DOHH2 (cell line): ENCODE measurements around the gene RPH3AL.
"Not testable (repeated sequence)": the region's sequence is repeated elsewhere in the genome, so short reads cannot be mapped to it uniquely, and the experiment has no call there.

ENCODE experiments used
- H3F3A ChIP-seq: fragments of 200-600 bp; sonication (generic), shearing (Covaris generic); 2 replicates; pipeline ENCODE4 v1.6.0; 2016; ENCODE audit warnings: antibody characterized with exemption, mild to moderate bottlenecking; ENCODE audit not compliant: control insufficient read depth, insufficient read depth
- H3K27ac ChIP-seq: fragments of 200-600 bp; sonication (generic); 2 replicates; pipeline ENCODE4 v1.5.1; 2014; ENCODE audit warnings: low read depth, mild to moderate bottlenecking, low read length, moderate library complexity
- H3K27me3 ChIP-seq: fragments of 200-600 bp; sonication (generic); 2 replicates; pipeline ENCODE4 v1.6.1; 2014; ENCODE audit warnings: mild to moderate bottlenecking, low read length, mixed read lengths; ENCODE audit not compliant: control insufficient read depth
- H3K36me3 ChIP-seq: fragments of 200-600 bp; sonication (generic); 2 replicates; pipeline ENCODE4 v1.6.1; 2014; ENCODE audit warnings: mild to moderate bottlenecking, low read length, moderate library complexity, mixed read lengths; ENCODE audit not compliant: control insufficient read depth
- H3K4me1 ChIP-seq: fragments of 200-600 bp; sonication (generic); 2 replicates; pipeline ENCODE4 v1.6.1; 2014; ENCODE audit warnings: mild to moderate bottlenecking, low read length, mixed read lengths; ENCODE audit not compliant: control insufficient read depth
- H3K4me2 ChIP-seq: fragments of 200-600 bp; sonication (generic); 2 replicates; pipeline ENCODE4 v1.6.0; 2014; ENCODE audit warnings: mild to moderate bottlenecking, low read length, moderate library complexity
- H3K4me3 ChIP-seq: fragments of 200-600 bp; sonication (generic); 2 replicates; pipeline ENCODE4 v1.5.1; 2014; ENCODE audit warnings: mild to moderate bottlenecking, low read length, mixed read lengths
- H3K79me2 ChIP-seq: fragments of 200-600 bp; sonication (generic); 2 replicates; pipeline ENCODE4 v1.6.1; 2014; ENCODE audit warnings: mild to moderate bottlenecking, low read length, mixed read lengths; ENCODE audit not compliant: control insufficient read depth
- H3K9me2 ChIP-seq: fragments of 200-600 bp; sonication (generic); replicated peaks from 2 replicates; pipeline ENCODE4 v1.6.1; 2014; ENCODE audit warnings: mild to moderate bottlenecking, low read length, mixed read lengths; ENCODE audit not compliant: control insufficient read depth
- H3K9me3 ChIP-seq: fragments of 200-600 bp; sonication (generic); 2 replicates; pipeline ENCODE4 v1.6.1; 2014; ENCODE audit warnings: antibody characterized with exemption, low read length, mixed read lengths; ENCODE audit not compliant: control insufficient read depth, insufficient read depth
- H4K20me1 ChIP-seq: fragments of 200-600 bp; sonication (generic); 2 replicates; pipeline ENCODE4 v1.6.0; 2014; ENCODE audit warnings: low read depth, mild to moderate bottlenecking, antibody characterized with exemption, low read length, moderate library complexity; ENCODE audit not compliant: control insufficient read depth, insufficient read depth
- CTCF ChIP-seq: fragments of 200-600 bp; sonication (generic); IDR thresholded peaks from one replicate; pipeline ENCODE4 v1.5.1; 2014; ENCODE audit warnings: antibody characterized with exemption, mild to moderate bottlenecking, low read depth, low read length; ENCODE audit not compliant: poor library complexity, severe bottlenecking
- EZH2phosphoT487 ChIP-seq: fragments of 200-600 bp; sonication (generic); IDR thresholded peaks from 2 replicates; pipeline ENCODE4 v1.6.1; 2017; ENCODE audit warnings: borderline replicate concordance, mild to moderate bottlenecking, antibody characterized with exemption, low read length, moderate library complexity, mixed read lengths

RPH3AL gene

GRCh38 chr17:273981-274832 is 78.4 kb downstream of the RPH3AL start:
- Histone ChIP-seq H3K4me3 (no peak overlapping the region), H3K9me3 (peaks cover 2% of the 10 kb centered on the region; the same call in 1 of the 2 replicates), H3K27ac (no peak overlapping the region), H3F3A (no peaks in the 10 kb centered on the region), H3K9me2 (no peaks in the 10 kb centered on the region), H3K4me2 (no peak overlapping the region), H3K27me3 (no peaks in the 10 kb centered on the region), H3K4me1 (no peaks in the 10 kb centered on the region), H3K36me3 (no peaks in the 10 kb centered on the region), H3K79me2 (no peaks in the 10 kb centered on the region), H4K20me1 (no peaks in the 10 kb centered on the region)
- TF ChIP-seq EZH2phosphoT487 (no peak), CTCF (no peak)

GRCh38 chr17:272856-273255 is 79.8 kb downstream of the RPH3AL start:
- not testable (repeated sequence) for H3K79me2 ChIP-seq, H3K27ac ChIP-seq, H4K20me1 ChIP-seq, H3K4me2 ChIP-seq, H3K9me3 ChIP-seq, H3F3A ChIP-seq, H3K4me3 ChIP-seq, H3K36me3 ChIP-seq, H3K9me2 ChIP-seq, H3K4me1 ChIP-seq, H3K27me3 ChIP-seq

- H3K9me3 ChIP-seq, H3K79me2 ChIP-seq: not testable (repeated sequence)
These were observed 80.5 kb downstream of the RPH3AL start for GRCh38 chr17:271928-272623.

GRCh38 chr17:269616-270514 is 82.7 kb downstream of the RPH3AL start:
- Histone ChIP-seq H3K4me3 (no peak overlapping the region), H3K9me2 (no peaks in the 10 kb centered on the region), H3K27ac (no peak overlapping the region), H3K9me3 (peaks cover 2% of the 10 kb centered on the region; the same call in 1 of the 2 replicates), H3K79me2 (no peaks in the 10 kb centered on the region), H3F3A (no peaks in the 10 kb centered on the region), H3K4me1 (no peaks in the 10 kb centered on the region), H3K27me3 (no peaks in the 10 kb centered on the region), H3K4me2 (no peak overlapping the region), H3K36me3 (no peaks in the 10 kb centered on the region), H4K20me1 (no peaks in the 10 kb centered on the region)
- TF ChIP-seq EZH2phosphoT487 (no peak), CTCF (no peak)

More at GRCh38 chr17:271928-272623, 80.5 kb downstream of the RPH3AL start:
- H3K27me3 ChIP-seq, H3K4me2 ChIP-seq, H3K4me3 ChIP-seq, H3K27ac ChIP-seq, H3K4me1 ChIP-seq, H3K36me3 ChIP-seq, H4K20me1 ChIP-seq, H3K9me2 ChIP-seq, H3F3A ChIP-seq: not testable (repeated sequence)
